Stimulated activated CD4-positive, alpha-beta T cell treated with anti-CD3 and anti-CD28 coated beads, Interleukin-15, amount 100 ng/mL, for 48 hours (primary cell): ENCODE measurements around the gene UNC50.
"Not testable (repeated sequence)": the region's sequence is repeated elsewhere in the genome, so short reads cannot be mapped to it uniquely, and the experiment has no call there.

Source experiments
- DNase-seq, 2 donors: peaks; one replicate each; pipeline ENCODE4 v3.0.0-alpha.2; 2020; ENCODE audit warnings: low read depth in 2 of 2

UNC50 gene

DNA sequence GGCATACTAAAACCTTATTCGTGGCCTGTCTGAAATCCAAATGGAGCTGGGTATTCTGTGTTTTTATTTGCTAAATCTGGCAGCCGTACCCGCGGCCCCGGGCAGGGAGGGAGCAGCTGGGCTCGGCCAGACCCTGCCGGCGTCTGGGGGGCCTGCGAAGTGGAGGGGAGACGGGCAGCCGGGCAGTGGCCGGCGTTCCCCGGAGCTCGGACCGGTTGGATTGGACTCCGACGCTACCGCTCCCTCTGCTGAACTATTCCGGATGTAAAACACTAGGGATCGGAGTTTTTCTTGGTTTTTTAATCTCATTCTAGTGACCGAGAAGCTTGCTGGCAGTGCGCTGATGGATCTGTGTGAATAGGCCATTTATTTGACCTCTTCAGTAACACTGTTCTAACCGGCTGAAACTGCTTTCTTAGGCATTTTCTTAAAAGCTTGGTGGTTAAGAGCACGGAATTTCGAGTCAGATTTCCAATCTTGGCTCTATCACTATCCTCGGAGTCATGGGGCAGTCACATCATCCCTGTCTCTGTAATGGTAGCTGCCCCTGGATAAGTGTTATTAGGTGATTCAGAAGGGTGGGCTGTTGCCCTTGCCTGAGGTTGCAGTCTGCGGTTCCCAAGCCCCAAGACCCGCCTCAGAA lies 694 bp downstream of the UNC50 start:
- DNase-seq = no peak

DNA sequence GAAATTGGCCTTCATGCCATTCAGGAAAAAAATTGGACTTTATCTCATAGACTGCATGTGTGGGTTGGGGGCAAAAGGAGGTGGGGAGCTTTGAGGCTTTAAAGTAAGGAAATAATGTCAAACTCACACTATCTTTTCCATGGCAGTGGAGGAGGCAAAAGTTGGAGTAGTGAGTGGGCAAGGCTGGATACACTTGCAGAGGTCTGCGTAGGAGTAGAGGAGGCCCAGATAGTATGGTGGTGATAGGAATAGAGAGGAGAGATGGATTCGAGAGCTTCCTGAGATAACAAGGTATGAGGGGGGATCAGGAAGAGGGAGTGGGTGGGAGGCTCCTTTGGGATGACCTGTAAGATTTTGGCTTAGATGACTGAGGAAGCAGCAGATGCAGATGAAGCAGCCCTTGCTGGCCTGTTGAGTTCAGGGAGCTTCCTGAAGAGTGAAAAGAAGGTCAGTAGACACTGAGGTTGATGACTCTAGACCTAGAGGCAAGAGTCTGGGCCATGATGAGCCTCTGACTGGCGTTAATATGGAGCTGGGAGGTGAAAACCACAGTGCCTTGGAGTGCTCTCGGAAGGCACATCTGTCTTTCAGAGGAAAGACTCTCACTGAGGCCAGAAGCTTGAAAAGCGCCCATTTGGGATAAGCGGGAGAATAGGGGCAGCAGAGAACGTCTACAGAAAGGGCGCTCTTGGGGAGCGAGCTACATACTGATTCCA lies 5.8 kb downstream of the UNC50 start:
- no peak for DNase-seq

GRCh38 chr2:98615481-98615880 lies 7.1 kb downstream of the UNC50 start:
- no peak for DNase-seq

GRCh38 chr2:98617149-98617548 lies 8.8 kb downstream of the UNC50 start:
- no peak for DNase-seq

DNA sequence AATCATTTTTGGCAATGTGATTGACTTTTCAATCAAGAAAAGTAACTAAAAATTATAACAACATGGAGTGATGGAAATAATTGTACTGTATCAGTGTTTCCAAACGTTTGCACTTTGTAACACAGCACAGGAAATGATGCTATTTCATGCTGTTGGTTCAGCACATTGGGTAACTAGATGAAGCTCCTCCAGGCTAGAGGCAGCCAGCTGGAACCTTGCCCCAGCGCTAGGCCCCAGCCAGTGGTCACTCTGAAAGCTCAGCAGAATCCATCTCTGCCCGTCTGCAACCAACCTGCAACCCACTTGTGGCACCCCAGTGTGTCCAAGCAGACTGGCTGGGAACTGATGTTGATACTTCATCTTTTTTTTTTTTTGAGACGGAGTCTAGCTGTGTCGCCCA lies 15.3 kb downstream of the UNC50 start:
- DNase-seq = no peak

GRCh38 chr2:98632351-98632750 lies 24.0 kb downstream of the UNC50 start:
- no peak for DNase-seq

GRCh38 chr2:98634406-98635092 lies 26.2 kb downstream of the UNC50 start:
- DNase-seq = peak in 1 of 2 donors; percentile 53

DNA sequence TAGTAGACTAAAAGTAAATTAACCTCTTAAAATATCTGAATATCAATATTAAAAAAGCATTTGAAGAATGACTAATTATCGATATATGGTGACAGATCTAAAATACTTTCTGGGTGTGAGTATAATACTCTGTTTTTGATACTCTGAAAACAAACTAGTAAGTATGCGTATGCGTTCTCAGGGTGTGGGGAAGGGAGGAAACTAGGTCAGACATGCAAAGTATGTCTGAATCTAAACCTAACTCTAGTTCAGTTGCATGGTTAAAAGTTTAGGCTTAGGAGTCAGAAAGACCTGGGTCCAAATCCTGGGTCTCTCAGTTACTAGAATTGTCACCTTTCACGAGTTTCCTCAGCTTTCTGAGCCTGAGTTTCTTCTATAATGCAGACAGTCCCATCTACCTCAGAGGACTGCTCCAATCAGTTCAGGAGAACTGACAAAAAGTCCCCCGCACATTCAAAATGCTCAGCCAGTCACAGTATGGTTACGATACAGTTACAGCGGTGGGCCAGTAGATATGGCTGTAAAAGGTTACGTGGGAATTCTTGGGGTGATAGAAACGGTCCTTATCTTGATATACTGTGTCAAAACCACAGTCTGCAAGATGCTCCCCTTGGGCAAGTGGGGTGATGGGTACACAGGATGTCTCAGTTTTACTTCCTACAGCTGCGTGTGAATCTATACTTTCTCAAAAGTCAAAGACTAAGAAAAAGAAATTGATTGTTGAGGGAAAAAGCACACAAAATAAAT lies 29.2 kb downstream of the UNC50 start:
- peak in 1 of 2 donors; percentile 36 for DNase-seq

- no peak for DNase-seq
These were observed 35.2 kb downstream of the UNC50 start for GRCh38 chr2:98643496-98644100.

DNA sequence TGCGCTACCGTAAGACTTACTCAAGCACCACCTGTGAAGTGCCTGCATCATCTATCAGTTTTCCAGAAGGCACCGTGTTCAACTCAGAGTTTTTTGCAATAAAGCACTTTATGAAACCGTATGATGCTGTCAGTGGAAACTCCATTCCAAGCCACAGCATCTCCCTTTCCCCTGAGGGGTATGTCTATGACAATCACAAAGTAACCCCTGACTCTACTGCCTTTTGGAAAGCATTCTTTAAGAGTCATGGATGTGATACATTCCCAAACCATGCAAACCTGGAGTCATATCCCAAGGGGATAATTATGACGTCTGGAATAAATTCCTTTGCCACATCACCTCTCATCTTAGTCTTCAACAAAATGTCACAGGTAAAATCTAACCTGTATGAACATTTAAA lies 39.2 kb downstream of the UNC50 start:
- no peak for DNase-seq

DNA sequence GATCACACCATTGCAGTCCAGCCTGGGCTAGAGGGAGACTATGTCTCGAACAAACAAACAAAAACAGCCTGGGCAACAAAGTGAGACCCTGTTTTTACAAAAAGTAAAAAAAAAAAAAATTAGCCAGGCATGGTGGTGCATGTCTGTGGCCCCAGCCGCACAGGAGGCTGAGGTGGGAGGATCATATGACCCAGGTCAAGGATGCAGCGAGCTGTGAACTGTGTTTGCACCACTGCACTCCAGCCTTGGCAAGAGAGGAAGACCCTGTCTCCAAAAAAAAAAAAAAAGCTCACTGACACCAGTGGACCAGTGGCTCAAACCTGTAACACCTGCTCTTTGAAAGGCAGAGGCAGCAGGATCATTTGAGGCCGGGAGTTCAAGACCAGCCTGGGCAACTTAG lies 40.1 kb downstream of the UNC50 start:
- DNase-seq = no peak

- DNase-seq = peak; percentile 61 to 77
These were observed 41.0 kb downstream of the UNC50 start for GRCh38 chr2:98649135-98649991.

GRCh38 chr2:98649992-98650375 lies 41.6 kb downstream of the UNC50 start:
- no peak for DNase-seq

DNA sequence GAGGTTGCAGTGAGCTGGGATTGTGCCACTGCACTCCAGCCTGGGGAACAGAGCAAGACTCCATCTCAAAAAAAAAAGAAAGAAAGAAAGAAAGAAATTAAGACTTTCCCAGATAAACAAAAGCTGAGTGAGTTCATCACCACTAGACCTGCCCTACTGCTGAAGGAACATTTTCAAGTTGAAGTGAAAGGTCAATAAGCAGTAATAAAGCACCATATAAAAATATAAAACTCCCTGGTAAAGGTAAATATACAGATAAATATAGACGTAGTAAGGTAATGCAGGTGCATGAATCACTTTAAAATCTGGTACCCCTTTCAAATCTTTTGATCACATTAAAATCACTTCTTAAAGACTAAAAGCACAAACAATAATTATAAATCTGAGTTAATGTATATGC lies 42.6 kb downstream of the UNC50 start:
- no peak for DNase-seq

DNA sequence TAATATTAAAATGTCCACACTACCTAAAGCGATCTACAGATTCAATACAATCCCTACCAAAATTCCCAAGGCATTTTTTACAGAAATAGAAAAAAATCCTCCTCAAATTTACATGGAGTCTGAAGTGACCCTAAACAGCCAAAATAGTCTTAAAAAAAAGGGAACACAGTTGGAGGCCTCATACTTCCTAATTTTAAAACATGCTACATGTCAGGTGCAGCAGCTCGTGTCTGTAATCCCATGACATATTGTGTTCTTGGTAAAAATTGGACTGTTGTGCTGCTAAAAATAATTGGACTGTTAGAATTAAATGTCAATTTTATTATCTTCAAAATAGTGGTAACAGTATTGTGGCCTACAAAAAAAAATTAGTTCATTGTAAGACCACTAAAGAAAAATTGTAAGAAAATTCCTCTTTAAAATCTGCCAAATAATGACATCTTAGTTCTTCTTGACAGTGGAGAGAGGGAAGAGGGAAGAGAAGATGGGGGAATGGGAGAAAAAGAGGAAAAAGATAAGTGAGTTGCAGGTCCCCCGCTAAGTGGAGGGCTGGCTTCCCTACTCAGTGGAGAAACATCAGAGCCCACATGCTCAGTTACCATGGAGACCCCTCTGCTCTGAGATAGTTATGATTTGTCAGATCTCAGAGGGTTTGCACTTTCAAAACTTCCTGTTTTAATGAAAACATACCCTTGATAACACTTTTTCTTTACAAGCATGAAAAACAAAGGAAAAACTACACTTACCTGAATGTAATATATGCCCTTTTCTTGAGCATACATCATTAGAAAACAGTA lies 46.5 kb downstream of the UNC50 start:
- DNase-seq = no peak

DNA sequence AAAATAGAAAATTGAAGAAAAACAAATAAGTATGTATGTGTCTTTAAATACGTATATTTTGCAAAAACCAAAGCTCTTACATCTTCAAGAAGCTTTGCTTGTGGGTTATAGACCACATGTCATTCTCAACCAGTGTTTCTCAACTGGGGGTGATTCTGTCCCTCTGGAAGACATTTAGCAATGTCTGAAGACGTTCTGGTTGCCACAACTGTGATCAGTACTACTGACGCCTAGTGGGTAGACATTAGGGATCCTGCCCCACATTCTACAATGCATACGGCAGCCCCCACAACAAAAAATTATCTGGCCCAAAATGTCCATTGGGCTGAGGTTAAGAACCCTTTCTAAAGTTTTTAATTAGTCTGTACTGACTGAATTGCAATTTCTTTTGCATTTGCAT lies 48.4 kb downstream of the UNC50 start:
- DNase-seq = no peak

DNA sequence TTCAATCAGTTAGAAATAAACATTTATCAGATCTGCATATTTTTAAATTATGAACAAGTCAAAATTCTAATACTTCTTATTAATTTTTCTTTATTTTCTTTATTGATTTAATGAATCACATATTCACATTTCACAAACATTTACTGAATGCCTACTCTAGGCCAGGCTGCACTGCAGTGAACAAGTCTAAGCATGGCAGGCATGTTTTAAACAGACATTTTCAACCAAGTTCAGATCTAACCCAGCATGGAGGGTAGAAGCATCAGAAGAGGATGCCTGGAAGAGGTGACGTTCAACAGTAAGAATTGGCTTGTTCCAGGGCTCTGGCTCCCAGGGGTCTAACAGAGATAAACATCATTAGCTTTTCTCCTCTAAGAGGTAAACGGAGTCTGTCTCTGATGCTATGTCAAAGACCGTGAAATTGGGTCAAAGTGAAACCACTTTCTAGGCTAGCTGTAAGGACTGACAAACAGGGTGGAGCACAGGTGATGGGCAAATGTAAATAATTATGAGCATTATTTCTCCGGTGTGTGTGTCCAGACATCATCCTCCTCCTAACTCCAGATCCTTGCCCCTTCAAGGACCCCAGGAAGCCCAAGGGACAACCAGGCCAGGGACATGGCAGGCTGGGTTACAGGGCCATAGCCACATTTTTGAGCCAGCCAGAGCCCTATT lies 50.6 kb downstream of the UNC50 start:
- DNase-seq = no peak

GRCh38 chr2:98659491-98659840 lies 51.1 kb downstream of the UNC50 start:
- DNase-seq = not testable (repeated sequence)

- no peak for DNase-seq
These were observed 55.2 kb downstream of the UNC50 start for GRCh38 chr2:98663511-98664090.
